Adrenal gland (tissue), 12 donors: Measurements from ENCODE around the gene FZR1. TPM values are rescaled to one million over a fixed set of nuclear protein-coding genes. Genes with fewer than 3 reads are reported as not detected.

Source experiments
- DNase-seq, 7 donors: peaks; one replicate each; pipeline ENCODE4 v3.0.0-alpha.2; 2019 to 2020
- H3K27ac ChIP-seq, 5 donors: fragments of 200-600 bp; sonication (generic) in 4 of 5; 1 replicate in 3 of 5; 2 replicates in 2 of 5; pipeline versions ENCODE4 v1.5.1 to v1.8.0; 2016 to 2020; ENCODE audit warnings: mild to moderate bottlenecking in 1 of 5
- H3K27me3 ChIP-seq: fragments of 200-600 bp; 2 replicates; pipeline ENCODE4 v1.8.0; 2021
- H3K36me3 ChIP-seq, 2 donors: fragments of 200-600 bp; replicated peaks in 1 of 2; 1 replicate in 1 of 2; 2 replicates in 1 of 2; pipeline versions ENCODE4 v1.5.1 to v1.8.0; 2018 to 2022
- H3K4me1 ChIP-seq, 2 donors: fragments of 200-600 bp; replicated peaks in 1 of 2; 1 replicate in 1 of 2; 2 replicates in 1 of 2; pipeline versions ENCODE4 v1.5.1 to v1.8.0; 2018 to 2021
- H3K4me3 ChIP-seq, 4 donors: fragments of 200-600 bp; sonication (generic) in 3 of 4; one replicate each; pipeline ENCODE4 v1.5.1; 2016 to 2018
- H3K9me3 ChIP-seq, 3 donors: fragments of 200-600 bp; sonication (generic) in 1 of 3; replicated peaks in 1 of 3; 1 replicate in 2 of 3; 2 replicates in 1 of 3; pipeline versions ENCODE4 v1.5.1 to v1.8.0; 2016 to 2021
- CTCF ChIP-seq, 6 experiments: fragments of 450-650 bp in 4 of 6; fragments of 200-600 bp in 2 of 6; sonication (generic) in 1 of 6; IDR thresholded peaks; 1 replicate in 5 of 6; 2 replicates in 1 of 6; pipeline versions ENCODE4 v1.5.1 to v1.8.0; 2016 to 2021; ENCODE audit warnings: antibody characterized with exemption in 6 of 6, mild to moderate bottlenecking in 2 of 6, moderate library complexity in 1 of 6
- POLR2A ChIP-seq, 2 donors: fragments of 450-650 bp; IDR thresholded peaks; one replicate each; pipeline ENCODE4 v1.6.1; 2017; ENCODE audit warnings: antibody characterized with exemption in 2 of 2, mild to moderate bottlenecking in 2 of 2, moderate library complexity in 1 of 2
- WGBS, 4 donors: extraction: QIAGEN DNeasy Blood & Tissue Kit in 2 of 4; methylation state at CpG; one replicate each; pipeline versions ENCODE4 v1.1.5 to v1.1.7; 2013 to 2017; 5-methylcytosine and 5-hydroxymethylcytosine counted together
- intact Hi-C, 2 donors: fragments of 100-400 bp; cut with DNase I; formaldehyde crosslinking; loops; one replicate each; pipeline versions ENCODE4 v1.14.1 to v1.15.0; 2022 to 2023
- polyA plus RNA-seq, 3 donors: library from polyadenylated mRNA; stranded (reverse); fragments of 200-250 nt in 2 of 3; fragments of 350-450 nt in 1 of 3; fragmentation: Illumina TruSeq in 1 of 3; extraction: RNeasy Lipid Tissue Mini Kit (QIAGEN cat#74804) in 1 of 3; gene quantifications; one replicate each; pipeline ENCODE4 v1.2.3, GENCODE V29; 2013 to 2014
- total RNA-seq, 9 donors: library from RNA; depleted of rRNA in 4 of 9; stranded (reverse); fragments of >200 nt in 4 of 9; fragments of 120-200 nt in 1 of 9; fragmentation: NEBNext Ultra II Directional in 1 of 9; extraction: Animal tissue kit (Norgen Biotek cat#: 25700) in 1 of 9; gene quantifications; one replicate each; pipeline versions ENCODE4 v1.1.0 to v1.2.4, GENCODE V29; 2013 to 2023
- donor health status: healthy with polysubstance abuse.
- donor health status: Bipolar disorder and iron deficiency.
- donor health status: DM: yes; HTN: yes; CAD: no.
- donor health status: DM: no; HTN: no; CAD: no.
- donor health status: DM: no; HTN: no; CAD: no.
- donor health status: DM: yes; HTN: yes; CAD: no.

FZR1 gene
- total and polyA plus RNA-seq, 12 donors: 17.9 to 85.0 (median 38.0) TPM

- Histone ChIP-seq H3K27ac (peak overlapping the region; percentile 72 to 96 (median 73)), H3K4me3 (no peak overlapping the region), H3K9me3 (no peaks in the 10 kb centered on the region), H3K4me1 (peaks cover 30 to 40% of the 10 kb centered on the region in 2 donors), H3K36me3 (peaks cover 0 to 68% of the 10 kb centered on the region in 2 donors), H3K27me3 (no peaks in the 10 kb centered on the region)
- WGBS, 4 donors: 42 to 55% (median 43%) methylated on average over 11 to 19 of the region's 19 CpGs
- no peak for TF ChIP-seq CTCF (IDR thresholded peaks at IDR 0.05)
- no peak for TF ChIP-seq POLR2A (IDR thresholded peaks at IDR 0.05)
- intact Hi-C loops: no loop called here
- DNase-seq: peak in 1 of 7 donors; percentile 59
These were observed 47.7 kb upstream of the FZR1 start for GRCh38 chr19:3458229-3459088.

GRCh38 chr19:3459089-3459881, 46.8 kb upstream of the FZR1 start:
- WGBS, 4 donors: 14 to 21% (median 15%) methylated on average over 17 to 26 of the region's 26 CpGs
- H3K9me3 ChIP-seq: no peaks in the 10 kb centered on the region
- peaks cover 30 to 42% of the 10 kb centered on the region in 2 donors for H3K4me1 ChIP-seq
- H3K4me3 ChIP-seq: no peak overlapping the region
- peak; percentile 90 to 97 (median 94) for DNase-seq
- H3K27ac ChIP-seq: peak overlapping the region; percentile 72 to 96 (median 73)
- no peak for TF ChIP-seq CTCF (IDR thresholded peaks at IDR 0.05)
- no peak for TF ChIP-seq POLR2A (IDR thresholded peaks at IDR 0.05)
- H3K36me3 ChIP-seq: peaks cover 0 to 66% of the 10 kb centered on the region in 2 donors
- intact Hi-C loops: no loop called here
- no peaks in the 10 kb centered on the region for H3K27me3 ChIP-seq

GRCh38 chr19:3459965-3460582, 46.0 kb upstream of the FZR1 start:
- no peak overlapping the region for H3K4me3 ChIP-seq
- no peaks in the 10 kb centered on the region for H3K9me3 ChIP-seq
- intact Hi-C loops: no loop called here
- no peaks in the 10 kb centered on the region for H3K27me3 ChIP-seq
- DNase-seq: peak in 1 of 7 donors; percentile 56
- TF ChIP-seq POLR2A (IDR thresholded peaks at IDR 0.05) (no peak), CTCF (IDR thresholded peaks at IDR 0.05) (no peak)
- H3K36me3 ChIP-seq: peaks cover 0 to 59% of the 10 kb centered on the region in 2 donors
- WGBS, 4 donors: 51 to 61% (median 57%) methylated on average over 9 to 15 of the region's 15 CpGs
- peaks cover 30 to 49% of the 10 kb centered on the region in 2 donors for H3K4me1 ChIP-seq
- peak overlapping the region; percentile 64 to 96 (median 73) for H3K27ac ChIP-seq
